B cell (primary cell): Measurements from ENCODE around the gene PTPN14. TPM values are rescaled to one million over a fixed set of nuclear protein-coding genes. Genes with fewer than 3 reads are reported as not detected.

ENCODE experiments used
- ATAC-seq: fragments of 200-7000 bp; cut with Tn5 transposase; one replicate; pipeline ENCODE4 v1.10.0; 2021; ENCODE audit warnings: low read depth, mild to moderate bottlenecking, moderate number of reproducible peaks, moderate library complexity
- CTCF ChIA-PET: fragments of 350-600 bp; sonication (Branson Sonifier 250); formaldehyde crosslinking; loops from one replicate; lab custom pipeline; 2021; ENCODE audit warnings: antibody characterized with exemption, inconsistent platforms; lab: Charles Lee
- POLR2A ChIA-PET: fragments of 350-600 bp; sonication (Branson Sonifier 250); formaldehyde crosslinking; loops from one replicate; lab custom pipeline; 2021; ENCODE audit warnings: antibody characterized with exemption; lab: Charles Lee
- DNase-seq: peaks from one replicate; pipeline ENCODE4 v3.0.0; 2013
- H2AFZ ChIP-seq: 2 replicates; pipeline ENCODE4 v1.6.1; 2012; ENCODE audit warnings: mild to moderate bottlenecking, low read depth, low read length; ENCODE audit not compliant: insufficient read depth, poor library complexity, severe bottlenecking
- H3K27ac ChIP-seq, 2 donors: 1 replicate in 1 of 2; 2 replicates in 1 of 2; pipeline ENCODE4 v1.5.1; 2012 to 2013; ENCODE audit warnings: low read length in 2 of 2, mild to moderate bottlenecking in 2 of 2, moderate library complexity in 1 of 2
- H3K27me3 ChIP-seq, 4 experiments: fragments of 200-600 bp in 1 of 4; sonication (generic) in 1 of 4; replicated peaks in 1 of 4; 1 replicate in 2 of 4; 2 replicates in 2 of 4; pipeline versions ENCODE4 v1.6.1 to v1.7.0; 2013 to 2016; ENCODE audit warnings: low read length in 3 of 4, mild to moderate bottlenecking in 2 of 4, mixed read lengths in 1 of 4, moderate library complexity in 1 of 4; ENCODE audit not compliant: insufficient read depth in 4 of 4, control insufficient read depth in 3 of 4; ENCODE audit errors: control extremely low read depth in 1 of 4
- H3K36me3 ChIP-seq, 2 experiments: replicated peaks in 1 of 2; 1 replicate in 1 of 2; 2 replicates in 1 of 2; pipeline versions ENCODE4 v1.6.1 to v1.7.1; 2013; ENCODE audit warnings: low read length in 1 of 2; ENCODE audit not compliant: insufficient read depth in 2 of 2, control insufficient read depth in 1 of 2; ENCODE audit errors: control extremely low read depth in 1 of 2, extremely low read depth in 1 of 2
- H3K4me1 ChIP-seq, 2 donors: fragments of 200-600 bp in 1 of 2; sonication (generic) in 1 of 2; 1 replicate in 1 of 2; 2 replicates in 1 of 2; pipeline versions ENCODE4 v1.5.1 to v1.6.1; 2013 to 2017; ENCODE audit warnings: low read length in 2 of 2; ENCODE audit not compliant: control insufficient read depth in 2 of 2, insufficient read depth in 2 of 2
- H3K4me2 ChIP-seq: replicated peaks from 2 replicates; pipeline ENCODE3; 2012; ENCODE audit warnings: mild to moderate bottlenecking, low read depth, low read length; ENCODE audit not compliant: poor library complexity, severe bottlenecking
- H3K4me3 ChIP-seq, 5 experiments: fragments of 200-600 bp in 1 of 5; sonication (generic) in 1 of 5; 1 replicate in 3 of 5; 2 replicates in 2 of 5; pipeline versions ENCODE4 v1.5.1 to v1.7.0; 2011 to 2016; ENCODE audit warnings: low read length in 4 of 5, mild to moderate bottlenecking in 4 of 5, low read depth in 2 of 5, control low read depth in 1 of 5, moderate library complexity in 1 of 5; ENCODE audit not compliant: insufficient read depth in 1 of 5; ENCODE audit errors: control extremely low read depth in 1 of 5, extremely low read depth in 1 of 5
- H3K79me2 ChIP-seq: fragments of 200-600 bp; sonication (generic); one replicate; pipeline ENCODE4 v1.6.0; 2016; ENCODE audit warnings: low read length; ENCODE audit not compliant: control insufficient read depth, insufficient read depth
- H3K9ac ChIP-seq: fragments of 200-600 bp; sonication (generic); 2 replicates; pipeline ENCODE4 v1.6.1; 2017; ENCODE audit warnings: mild to moderate bottlenecking, low read length, moderate library complexity
- H3K9me3 ChIP-seq, 3 donors: one replicate each; pipeline versions ENCODE4 v1.6.1 to v1.7.1; 2013; ENCODE audit warnings: low read length in 2 of 3; ENCODE audit not compliant: control insufficient read depth in 2 of 3, insufficient read depth in 1 of 3; ENCODE audit errors: control extremely low read depth in 1 of 3
- H4K20me1 ChIP-seq: 2 replicates; pipeline ENCODE4 v1.6.0; 2012; ENCODE audit warnings: mild to moderate bottlenecking, low read length; ENCODE audit not compliant: insufficient read depth, control insufficient read depth, poor library complexity, severe bottlenecking
- H3K27ac Mint-ChIP-seq: one replicate; pipeline ENCODE4 v1.8.0; 2021; ENCODE audit warnings: mixed read lengths
- H3K27me3 Mint-ChIP-seq: one replicate; pipeline ENCODE4 v1.8.0; 2021; ENCODE audit warnings: mixed read lengths
- H3K4me1 Mint-ChIP-seq: one replicate; pipeline ENCODE4 v1.8.0; 2021; ENCODE audit warnings: mixed read lengths
- H3K4me3 Mint-ChIP-seq: one replicate; pipeline ENCODE4 v1.8.0; 2021; ENCODE audit warnings: mixed read lengths
- H3K9me3 Mint-ChIP-seq: one replicate; pipeline ENCODE4 v1.8.0; 2022; ENCODE audit warnings: mixed read lengths; ENCODE audit not compliant: insufficient read depth
- CTCF ChIP-seq: fragments of 200-600 bp; IDR thresholded peaks from one replicate; pipeline ENCODE4 v1.8.0; 2022; ENCODE audit warnings: antibody characterized with exemption, mild to moderate bottlenecking
- EZH2 ChIP-seq: IDR thresholded peaks from 2 replicates; pipeline ENCODE4 v1.6.1; 2012; ENCODE audit warnings: borderline replicate concordance, low read depth, mild to moderate bottlenecking, moderate library complexity, low read length; ENCODE audit not compliant: insufficient read depth, poor library complexity, severe bottlenecking
- WGBS: methylation state at CpG from one replicate; pipeline ENCODE4 v1.1.5; 2013; ENCODE audit warnings: missing lambda C conversion rate; ENCODE audit not compliant: insufficient coverage; 5-methylcytosine and 5-hydroxymethylcytosine counted together
- intact Hi-C: fragments of 100-400 bp; cut with micrococcal nuclease; formaldehyde crosslinking; loops from one replicate; pipeline ENCODE4 v1.10.0; 2022
- polyA plus RNA-seq: library from polyadenylated mRNA; depleted of rRNA; stranded (reverse); fragments of >200 nt; gene quantifications from 2 replicates; pipeline ENCODE4 v1.2.3, GENCODE V29; 2012
- total RNA-seq, 2 donors: library from RNA; stranded (reverse); fragments of 120-200 nt in 1 of 2; gene quantifications; 1 replicate in 1 of 2; 2 replicates in 1 of 2; pipeline versions ENCODE4 v1.2.3 to v1.2.4, GENCODE V29; 2013 to 2022

The PTPN14 gene
- total and polyA plus RNA-seq, 2 donors (not counting 1 experiment from before 2014, with no cell fraction given) = under 0.01 TPM; not detected in 1

GRCh38 chr1:214514032-214514818 is 37.2 kb downstream of the PTPN14 start:
- WGBS = 94% methylated on average over 4 of the region's 9 CpGs
- ChIA-PET POLR2A (no interaction called here), CTCF (no interaction called here)
- Mint-ChIP-seq H3K9me3 (no peaks in the 10 kb centered on the region), H3K4me1 (no peaks in the 10 kb centered on the region), H3K27ac (no peak overlapping the region), H3K27me3 (peaks cover 9% of the 10 kb centered on the region), H3K4me3 (no peak overlapping the region)
- no peak overlapping the region for H3K4me2 ChIP-seq
- no peak overlapping the region for H3K27ac ChIP-seq
- no peaks in the 10 kb centered on the region for H3K4me1 ChIP-seq
- no peaks in the 10 kb centered on the region for H4K20me1 ChIP-seq
- H3K27me3 ChIP-seq = no peaks in the 10 kb centered on the region
- DNase-seq = no peak
- no peak for ATAC-seq
- H3K79me2 ChIP-seq = no peaks in the 10 kb centered on the region
- intact Hi-C loops = no loop called here
- H3K36me3 ChIP-seq = no peaks in the 10 kb centered on the region
- no peak for TF ChIP-seq CTCF
- no peak for TF ChIP-seq EZH2
- H3K4me3 ChIP-seq = no peak overlapping the region
- no peaks in the 10 kb centered on the region for H3K9me3 ChIP-seq
- no peak overlapping the region for H3K9ac ChIP-seq
- H2AFZ ChIP-seq = no peak overlapping the region

- H3K4me1 ChIP-seq = no peaks in the 10 kb centered on the region
- H2AFZ ChIP-seq = no peak overlapping the region
- no peaks in the 10 kb centered on the region for H3K36me3 ChIP-seq
- H4K20me1 ChIP-seq = no peaks in the 10 kb centered on the region
- no peak for ATAC-seq
- no peaks in the 10 kb centered on the region for H3K9me3 ChIP-seq
- 91% methylated on average over 1 of the region's 5 CpGs for WGBS
- H3K27ac ChIP-seq = no peak overlapping the region
- Mint-ChIP-seq H3K4me3 (no peak overlapping the region), H3K9me3 (no peaks in the 10 kb centered on the region), H3K27ac (no peak overlapping the region), H3K4me1 (no peaks in the 10 kb centered on the region), H3K27me3 (peaks cover 9% of the 10 kb centered on the region)
- TF ChIP-seq CTCF (no peak), EZH2 (no peak)
- CTCF ChIA-PET = no interaction called here
- no peaks in the 10 kb centered on the region for H3K79me2 ChIP-seq
- intact Hi-C loops = no loop called here
- no peaks in the 10 kb centered on the region for H3K27me3 ChIP-seq
- POLR2A ChIA-PET = no interaction called here
- DNase-seq = no peak
- H3K4me2 ChIP-seq = no peak overlapping the region
- no peak overlapping the region for H3K4me3 ChIP-seq
- no peak overlapping the region for H3K9ac ChIP-seq
Measured at GRCh38 chr1:214513394-214513793, 38.0 kb downstream of the PTPN14 start.
